Measurements from ENCODE around the gene NAT16. TPM values are rescaled to one million over a fixed set of nuclear protein-coding genes. Genes with fewer than 3 reads are reported as not detected.

The NAT16 gene
- total and polyA plus RNA-seq, 2 of the 4 experiments (the other 2 are of a cell fraction) = 0.05 TPM; not detected in 1

GRCh38 chr7:101134399-101134980 lies 45.6 kb downstream of the NAT16 start (continued):
- no peak for TF ChIP-seq MAFK (IDR thresholded peaks at IDR 0.05; ENCODE audit: low read depth, low read length)
- TF ChIP-seq RFX5 (IDR thresholded peaks at IDR 0.05; ENCODE audit: low read depth, low read length) = no peak

GRCh38 chr7:101133621-101134398 lies 46.3 kb downstream of the NAT16 start:
- no peaks in the 10 kb centered on the region for H3K9me3 ChIP-seq (ENCODE audit: control insufficient read depth, insufficient read depth, low read length)
- ChIA-PET CTCF (interaction anchor here (1.0 to 1.6 kb wide), 3 partner anchors 10 to 43 kb away, joined by 3 to 8 read pairs (median 6); no protein-coding TSS in a partner anchor), POLR2A (ENCODE audit: unreplicated experiment) (interaction anchor here (0.6 kb wide), 1 partner anchor 10 kb away, joined by 4 read pairs; no protein-coding TSS in a partner anchor)
- H3K36me3 ChIP-seq (ENCODE audit: control insufficient read depth, insufficient read depth, low read length) = peaks cover 49% of the 10 kb centered on the region
- H4K91ac ChIP-seq (ENCODE audit: insufficient read depth, low read depth, low read length) = peak overlapping the region; percentile 44
- H3K4ac ChIP-seq (ENCODE audit: low read depth, low read length) = peak overlapping the region; percentile 52; the same call in 1 of the 2 replicates
- in situ Hi-C loops (cut with MboI; ENCODE audit: low sequenced_read_pairs) = no loop called here
- no peak overlapping the region for H2BK20ac ChIP-seq (ENCODE audit: low read depth, low read length)
- H2BK5ac ChIP-seq (ENCODE audit: low read depth, low read length, poor library complexity, severe bottlenecking) = peak overlapping the region; percentile 66
- TF ChIP-seq POLR2A (IDR thresholded peaks at IDR 0.05; ENCODE audit: low read depth, low read length) = peak; percentile 71
- TF ChIP-seq CEBPB (IDR thresholded peaks at IDR 0.05; ENCODE audit: low read depth, low read length) = no peak
- ATAC-seq (ENCODE audit: low read depth) = no peak
- H3K27ac ChIP-seq (ENCODE audit: insufficient read depth, low read length) = peak overlapping the region; percentile 26; the same call in 1 of the 2 replicates
- peak overlapping the region; percentile 8 for H2AFZ ChIP-seq (replicated peaks; ENCODE audit: low read length, poor library complexity)
- H4K5ac ChIP-seq (ENCODE audit: low read depth, low read length) = peak overlapping the region; percentile 4; the same call in 1 of the 2 replicates
- no peaks in the 10 kb centered on the region for H3K27me3 ChIP-seq (ENCODE audit: control insufficient read depth, insufficient read depth, low read length)
- no TSS peak for BruUV-seq (replicated peaks)
- H4K20me1 ChIP-seq (ENCODE audit: insufficient read depth, low read length) = peaks cover 66% of the 10 kb centered on the region
- peak overlapping the region; percentile 85 for H2AK9ac ChIP-seq (replicated peaks; ENCODE audit: low read depth, low read length, poor library complexity)
- peak overlapping the region; percentile 6; the same call in 1 of the 2 replicates for H3K9ac ChIP-seq (ENCODE audit: low read depth, low read length)
- no peak overlapping the region for H3K4me2 ChIP-seq (ENCODE audit: low read depth, low read length)
- no peak overlapping the region for H3K18ac ChIP-seq (ENCODE audit: low read depth, low read length)
- H3K14ac ChIP-seq (replicated peaks; ENCODE audit: low read depth, low read length) = peak overlapping the region; percentile 77; the same call in 1 of the 2 replicates
- no peak overlapping the region; the same call in 2 of the 3 replicates for H2BK15ac ChIP-seq (ENCODE audit: low read depth, low read length)
- peak overlapping the region; percentile 49 for H2BK120ac ChIP-seq (ENCODE audit: low read depth, low read length)
- dilution Hi-C loops (cut with HindIII; ENCODE audit: low sequenced_read_pairs, unreplicated experiment) = no loop called here
- peaks cover 15 to 56% of the 10 kb centered on the region in 2 experiments; a peak in 3 of 4 replicates for H3K79me1 ChIP-seq (ENCODE audit: low read depth in 1 of 2, low read length in 2 of 2)
- peaks cover 4% of the 10 kb centered on the region for H3K9me1 ChIP-seq (ENCODE audit: insufficient read depth, low read length)
- 72% methylated on average over 3 of the region's 15 CpGs; no CpG with 5 or more reads in 1 of the 2 experiments for WGBS, 2 experiments (ENCODE audit: extremely low coverage in 2 of 2, insufficient read length in 1 of 2)
- intact Hi-C loops (cut with micrococcal nuclease) = no loop called here
- peak overlapping the region in 1 of 2 experiments; percentile 50; a peak in 1 of 4 replicates for H4K8ac ChIP-seq (ENCODE audit: low read depth in 2 of 2, low read length in 2 of 2)
- peaks cover 18% of the 10 kb centered on the region; the same call in 1 of the 2 replicates for H3K4me1 ChIP-seq (ENCODE audit: control insufficient read depth, insufficient read depth, low read length)
- no peak overlapping the region for H3K4me3 ChIP-seq (ENCODE audit: insufficient read depth, low read depth, low read length)
- H3K23ac ChIP-seq (ENCODE audit: low read depth, low read length) = peak overlapping the region; percentile 85; the same call in 1 of the 2 replicates
- peak overlapping the region; percentile 77; the same call in 1 of the 2 replicates for H2AK5ac ChIP-seq (ENCODE audit: low read depth, low read length)
- peak; percentile 70 for DNase-seq
- peak overlapping the region; percentile 7; the same call in 1 of the 2 replicates for H3K56ac ChIP-seq (ENCODE audit: extremely low read depth, insufficient read depth, low read length)
